GM19238 (cell line): ENCODE results near the gene TLR10.
"Not testable (repeated sequence)": the region's sequence is repeated elsewhere in the genome, so short reads cannot be mapped to it uniquely, and the experiment has no call there.

Experiments used
- DNase-seq: peaks from one replicate; pipeline ENCODE4 v3.0.0; 2011; ENCODE audit warnings: low spot score; ENCODE audit not compliant: insufficient read length

Gene TLR10, protein sequence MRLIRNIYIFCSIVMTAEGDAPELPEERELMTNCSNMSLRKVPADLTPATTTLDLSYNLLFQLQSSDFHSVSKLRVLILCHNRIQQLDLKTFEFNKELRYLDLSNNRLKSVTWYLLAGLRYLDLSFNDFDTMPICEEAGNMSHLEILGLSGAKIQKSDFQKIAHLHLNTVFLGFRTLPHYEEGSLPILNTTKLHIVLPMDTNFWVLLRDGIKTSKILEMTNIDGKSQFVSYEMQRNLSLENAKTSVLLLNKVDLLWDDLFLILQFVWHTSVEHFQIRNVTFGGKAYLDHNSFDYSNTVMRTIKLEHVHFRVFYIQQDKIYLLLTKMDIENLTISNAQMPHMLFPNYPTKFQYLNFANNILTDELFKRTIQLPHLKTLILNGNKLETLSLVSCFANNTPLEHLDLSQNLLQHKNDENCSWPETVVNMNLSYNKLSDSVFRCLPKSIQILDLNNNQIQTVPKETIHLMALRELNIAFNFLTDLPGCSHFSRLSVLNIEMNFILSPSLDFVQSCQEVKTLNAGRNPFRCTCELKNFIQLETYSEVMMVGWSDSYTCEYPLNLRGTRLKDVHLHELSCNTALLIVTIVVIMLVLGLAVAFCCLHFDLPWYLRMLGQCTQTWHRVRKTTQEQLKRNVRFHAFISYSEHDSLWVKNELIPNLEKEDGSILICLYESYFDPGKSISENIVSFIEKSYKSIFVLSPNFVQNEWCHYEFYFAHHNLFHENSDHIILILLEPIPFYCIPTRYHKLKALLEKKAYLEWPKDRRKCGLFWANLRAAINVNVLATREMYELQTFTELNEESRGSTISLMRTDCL

GRCh38 chr4:38782452-38783108 lies at the start of gene TLR10:
TLR10 (minus strand) TSS chr4:38782990; CDS start chr4:38775590, 7,400 bp downstream.
- DNase-seq, result no peak

GRCh38 chr4:38832206-38832605 lies 49.4 kb upstream of the TLR10 start:
- DNase-seq, result no peak

- DNase-seq, result no peak
Observed at GRCh38 chr4:38831653-38832052, 48.9 kb upstream of the TLR10 start.

- DNase-seq, result no peak
Observed at GRCh38 chr4:38829237-38829636, 46.4 kb upstream of the TLR10 start.

DNA sequence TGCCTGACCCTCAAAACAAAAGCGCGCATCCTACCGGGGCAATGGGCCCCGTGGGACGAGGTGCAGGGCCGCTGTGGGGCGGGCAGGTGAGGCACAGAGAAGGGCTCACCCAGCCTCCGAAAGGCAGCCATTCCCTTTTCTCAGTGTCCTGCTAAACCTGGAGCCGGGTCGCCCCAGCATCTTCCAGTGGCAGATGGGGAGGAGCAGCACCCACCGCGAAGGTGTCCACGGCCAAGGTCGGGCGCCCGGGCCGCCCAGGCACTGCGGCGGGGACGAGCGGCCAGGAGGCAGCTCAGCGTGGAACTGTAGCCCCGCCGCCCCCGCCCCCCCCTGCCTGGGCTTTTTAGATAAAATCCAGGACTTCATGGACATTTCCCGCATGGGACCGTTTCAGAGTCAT lies 41.0 kb upstream of the TLR10 start:
- no peak for DNase-seq

DNA sequence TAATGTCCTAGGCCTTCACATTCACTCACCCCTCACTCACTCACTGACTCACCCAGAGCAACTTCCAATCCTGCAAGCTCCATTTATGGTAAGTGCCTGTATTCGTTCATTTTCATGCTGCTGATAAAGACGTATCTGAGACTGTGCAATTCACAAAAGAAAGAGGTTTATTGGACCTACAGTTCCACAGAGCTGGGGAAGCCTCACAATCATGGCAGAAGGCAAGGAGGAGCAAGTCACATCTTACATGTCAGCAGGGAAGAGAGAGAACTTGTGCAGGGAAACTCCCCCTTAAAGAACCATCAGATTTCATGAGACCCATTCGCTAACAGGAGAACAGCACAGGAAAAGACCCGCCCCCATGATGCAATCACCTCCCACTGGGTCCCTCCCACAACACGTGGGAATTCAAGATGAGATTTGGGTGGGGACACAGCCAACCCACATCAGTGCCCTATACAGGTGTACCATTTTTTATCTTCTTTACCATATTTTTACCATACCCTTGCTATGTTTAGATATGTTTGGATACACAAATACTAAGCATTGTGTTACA lies 40.0 kb upstream of the TLR10 start:
- no peak for DNase-seq

GRCh38 chr4:38821739-38822138 lies 38.9 kb upstream of the TLR10 start:
- DNase-seq, result no peak

DNA sequence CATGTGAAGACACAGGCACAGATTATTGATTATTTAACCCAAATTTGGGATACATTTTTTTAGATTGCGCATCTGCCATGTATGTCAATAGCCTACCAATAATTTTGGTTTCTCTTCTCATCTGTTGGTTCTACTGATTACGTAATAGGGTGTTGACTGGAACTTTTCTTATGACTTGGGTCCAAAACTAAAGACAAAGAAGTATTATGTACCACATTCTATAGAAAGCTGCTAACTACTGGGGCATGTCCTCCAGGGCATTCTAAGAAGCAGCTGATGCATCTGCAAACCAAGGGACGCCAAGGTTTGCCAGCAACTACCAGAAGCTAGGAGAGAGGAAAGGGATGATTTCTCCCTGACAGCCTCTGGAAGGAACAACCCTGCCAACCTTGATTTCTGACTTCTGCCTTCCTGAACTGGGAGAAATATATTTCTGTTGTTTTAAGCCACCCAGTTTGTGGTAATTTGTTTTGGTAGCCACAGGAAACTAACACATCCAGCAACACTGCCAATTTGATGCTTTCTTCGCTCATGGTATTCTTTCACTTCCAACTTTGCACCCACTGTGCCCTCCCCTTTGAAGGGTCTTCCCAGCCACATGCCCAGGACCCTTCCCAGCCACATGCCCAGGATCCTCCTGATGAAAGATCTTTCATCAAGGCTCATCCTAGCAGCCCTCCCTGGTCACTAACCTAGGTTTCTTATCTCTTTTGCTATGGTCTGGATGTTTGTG lies 37.7 kb upstream of the TLR10 start:
- peak; percentile 48 for DNase-seq

DNA sequence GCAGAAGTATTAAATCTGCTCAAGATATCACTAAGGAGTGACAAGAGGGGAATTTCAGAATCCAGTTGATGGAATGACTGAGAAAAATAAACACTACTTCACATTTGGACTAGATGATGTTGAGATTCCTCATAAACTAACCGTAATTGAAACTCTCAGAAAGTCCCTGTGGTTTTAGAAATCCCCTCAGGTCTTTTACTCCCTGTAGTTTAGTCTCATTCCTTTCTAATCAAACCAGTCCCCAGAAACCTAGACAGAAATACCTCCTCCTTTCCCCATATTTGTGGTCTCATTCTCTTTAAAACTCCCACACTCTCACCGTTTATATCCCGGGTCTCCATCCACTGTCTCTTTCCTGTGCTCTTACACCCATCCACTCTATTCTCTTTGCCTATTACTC lies 36.8 kb upstream of the TLR10 start:
- DNase-seq, result no peak

DNA sequence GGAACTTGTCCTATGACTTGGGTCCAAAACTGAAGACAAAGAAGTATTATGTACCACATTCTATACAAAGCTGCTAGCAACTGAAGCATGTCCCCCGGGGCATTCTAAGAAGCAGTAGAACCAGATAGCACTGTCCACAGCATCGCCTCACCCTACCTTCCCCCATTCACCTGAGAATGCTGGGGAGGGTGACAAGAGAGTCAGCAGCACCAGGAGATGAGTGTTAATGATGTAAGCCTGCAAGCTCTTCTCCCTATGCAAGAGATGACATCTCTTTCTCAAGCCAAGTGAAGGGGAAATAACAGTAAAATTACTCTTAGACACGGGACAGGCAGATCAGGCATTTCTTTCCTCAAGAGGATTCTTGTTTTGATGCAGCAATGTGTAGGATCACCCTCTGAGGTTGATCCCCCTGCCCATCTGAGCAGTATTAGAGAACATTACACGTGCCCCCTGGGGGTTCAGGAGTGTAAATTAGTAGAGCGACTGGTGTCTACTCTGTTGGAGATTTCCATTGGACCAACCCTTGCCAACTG lies 35.7 kb upstream of the TLR10 start:
- DNase-seq, result no peak

DNA sequence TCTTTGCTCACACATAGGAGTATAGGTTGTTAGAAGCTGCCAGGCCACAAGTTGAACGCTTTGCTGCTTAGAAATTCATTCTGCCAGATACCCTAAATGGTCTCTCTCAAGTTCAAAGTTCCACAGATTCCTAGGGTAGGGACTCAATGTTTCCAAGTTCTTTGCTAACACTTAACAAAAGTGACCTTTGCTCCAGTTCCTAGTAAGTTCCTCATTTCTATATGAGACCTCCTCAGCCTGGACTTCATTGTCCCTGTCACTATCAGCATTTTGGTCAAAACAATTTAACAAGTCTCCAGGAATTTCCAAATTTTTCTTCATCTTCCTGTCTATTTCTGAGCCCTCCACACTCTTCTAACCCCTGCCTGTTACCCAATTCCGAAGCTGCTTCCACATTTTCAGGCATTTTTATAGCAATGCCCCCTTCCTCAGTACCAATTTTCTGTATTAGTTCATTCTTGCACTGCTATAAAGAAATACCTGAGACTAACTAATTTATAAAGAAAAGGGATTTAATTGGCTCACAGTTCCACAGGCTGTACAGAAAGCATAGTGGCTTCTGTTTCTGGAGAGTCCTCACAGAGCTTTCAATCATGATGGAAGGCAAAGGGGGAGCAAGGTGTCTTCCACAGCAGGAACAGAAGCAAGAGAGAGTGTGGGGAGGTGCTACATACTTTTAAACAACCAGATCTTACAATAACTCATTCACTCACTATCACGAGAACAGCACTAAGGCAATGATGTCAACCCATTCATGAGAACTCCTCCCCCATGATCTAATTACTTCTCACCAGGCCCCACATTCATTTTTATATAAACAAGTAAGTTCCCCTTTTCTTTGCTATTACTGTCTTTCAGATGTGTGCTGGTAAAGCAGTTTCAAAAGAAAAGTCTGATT lies 33.3 kb upstream of the TLR10 start:
- DNase-seq, result no peak

DNA sequence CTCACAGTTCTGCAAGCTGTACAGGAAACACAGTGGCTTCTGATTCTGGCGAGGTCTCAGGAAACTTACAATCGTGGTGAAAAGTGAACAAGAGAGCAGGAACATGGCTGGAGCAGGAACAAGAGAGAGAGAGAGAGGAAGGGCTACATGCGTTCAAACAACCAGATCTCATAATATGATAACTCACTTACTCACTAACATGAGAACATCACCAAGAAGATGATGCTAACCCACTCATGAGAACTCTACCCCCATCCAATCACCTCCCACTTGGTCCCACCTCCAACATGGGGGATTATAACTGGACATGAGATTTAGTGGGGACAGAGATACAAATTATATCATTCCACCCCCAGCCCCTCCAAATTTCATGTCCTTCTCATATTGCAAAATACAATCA lies 31.6 kb upstream of the TLR10 start:
- DNase-seq, result no peak

- no peak for DNase-seq
Observed at GRCh38 chr4:38811297-38811696, 28.5 kb upstream of the TLR10 start.

- DNase-seq, result not testable (repeated sequence)
Observed at GRCh38 chr4:38807462-38807861, 24.7 kb upstream of the TLR10 start.

DNA sequence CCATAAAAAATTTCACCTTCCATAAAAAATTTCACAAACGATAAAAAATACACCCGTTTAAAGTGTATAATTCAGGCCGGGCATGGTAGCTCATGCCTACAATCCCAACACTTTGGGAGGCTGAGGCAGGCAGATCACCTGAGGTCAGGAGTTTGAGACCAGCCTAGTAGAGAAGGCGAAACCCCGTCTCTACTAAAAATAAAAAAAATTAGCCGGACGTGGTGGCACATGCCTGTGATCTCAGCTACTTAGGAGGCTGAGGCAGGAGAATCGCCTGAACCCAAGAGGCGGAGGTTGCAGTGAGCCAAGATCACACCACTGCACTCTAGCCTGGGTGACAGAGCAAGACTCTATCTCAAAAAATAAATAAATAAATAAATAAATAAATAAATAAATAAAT lies 23.5 kb upstream of the TLR10 start:
- not testable (repeated sequence) for DNase-seq

DNA sequence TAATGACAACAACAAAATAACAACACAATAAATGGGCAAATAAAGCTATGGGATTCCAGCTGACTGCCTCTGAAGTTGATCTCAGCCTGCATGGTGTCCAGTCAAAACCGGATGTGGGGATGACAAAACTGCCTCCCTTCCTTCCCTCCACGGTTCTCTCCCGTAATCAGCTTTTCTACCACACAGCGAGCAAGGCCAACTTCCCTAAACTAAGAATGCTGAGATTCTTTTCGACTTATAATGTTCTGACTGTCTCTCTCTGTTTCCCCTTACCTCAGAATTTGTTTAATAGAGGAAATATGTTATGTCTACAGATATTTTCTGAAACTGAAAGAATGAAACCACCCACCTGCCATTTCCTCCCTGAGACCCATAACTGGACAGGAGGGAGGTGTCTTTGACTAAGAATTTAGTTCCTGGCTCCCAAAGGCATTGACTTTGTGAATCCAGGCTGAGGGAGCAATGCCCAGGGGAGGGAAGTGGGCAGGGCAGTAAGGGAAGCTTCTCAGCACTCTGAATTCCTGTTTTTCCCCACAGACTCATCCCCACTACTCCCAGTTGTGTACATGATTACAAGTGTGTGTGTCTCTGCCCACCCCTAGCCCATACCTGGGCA lies 22.8 kb upstream of the TLR10 start:
- peak; percentile 62 for DNase-seq

DNA sequence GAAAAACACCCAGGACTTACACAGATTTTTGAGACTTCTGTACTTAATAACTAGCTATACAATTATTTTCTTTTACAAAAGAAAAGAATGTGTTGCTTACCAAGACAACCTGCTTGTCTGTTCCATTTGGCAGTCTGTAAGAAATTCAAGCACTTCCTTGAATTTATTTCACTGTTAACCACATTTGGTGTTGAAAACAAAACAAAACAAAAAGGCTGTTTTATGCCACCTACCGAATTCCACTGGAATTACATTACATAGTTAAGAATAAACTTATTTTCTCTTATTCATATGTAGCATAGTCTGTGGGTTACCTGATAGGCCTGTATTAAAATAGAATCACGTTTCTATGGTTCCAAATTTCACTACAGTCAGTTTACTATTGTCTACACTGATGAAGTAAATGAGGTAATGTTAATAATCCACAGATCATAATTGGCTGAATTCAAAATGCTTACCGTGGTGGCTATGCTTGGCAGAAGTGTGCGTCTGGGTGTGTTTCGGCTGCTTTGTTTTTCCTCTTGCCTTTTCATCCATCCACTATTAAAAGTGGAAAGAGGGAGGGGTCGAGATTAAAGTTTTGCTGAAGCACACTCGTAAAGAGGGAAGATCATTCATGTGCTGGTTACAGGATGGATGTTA lies 22.0 kb upstream of the TLR10 start, which contains the start of gene TLR1:
TLR1 (minus strand) TSS at position 138 of the 642 bp plus-strand sequence. CDS start 5,960 bp downstream, outside the sequence.
- DNase-seq, result no peak

DNA sequence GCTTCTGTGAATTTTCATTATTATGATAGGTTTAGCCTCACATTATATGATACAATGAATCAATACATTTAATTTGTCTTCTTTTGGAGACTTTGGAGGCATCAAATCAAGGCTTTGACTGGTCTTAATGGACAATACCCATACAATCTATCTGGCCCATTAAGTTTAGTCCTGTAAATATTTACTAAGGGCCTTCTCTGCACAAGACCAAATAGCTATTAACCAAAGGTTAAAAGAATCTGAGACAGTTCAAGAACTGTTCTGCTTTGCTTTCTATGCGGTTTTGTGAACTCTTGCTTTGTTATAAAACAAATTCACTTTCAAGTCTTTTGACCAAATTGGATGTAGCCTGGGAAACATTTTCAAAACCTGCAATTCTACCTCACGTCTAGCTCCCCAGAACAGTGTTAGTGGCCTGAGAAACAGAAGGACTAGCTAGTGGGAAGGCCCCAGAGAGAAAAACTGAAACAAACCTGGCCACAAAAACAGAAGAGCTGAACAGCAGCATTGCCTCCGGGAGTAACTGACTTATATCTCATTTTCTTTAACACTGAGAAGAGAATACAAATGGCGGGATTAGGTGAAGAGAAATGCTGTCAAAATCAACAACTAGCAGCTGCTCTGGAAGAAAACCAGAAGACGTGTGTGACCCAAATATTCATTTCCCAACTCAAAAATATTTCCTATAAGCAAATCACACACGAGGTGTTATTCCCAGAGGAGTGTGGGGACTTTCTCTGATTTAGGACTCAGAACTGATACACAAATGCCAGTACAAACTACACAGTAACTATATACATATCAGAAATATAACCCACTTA lies 21.3 kb upstream of the TLR10 start:
- DNase-seq, result no peak
